ENCODE measurements around the gene CYP26B1.

DNA sequence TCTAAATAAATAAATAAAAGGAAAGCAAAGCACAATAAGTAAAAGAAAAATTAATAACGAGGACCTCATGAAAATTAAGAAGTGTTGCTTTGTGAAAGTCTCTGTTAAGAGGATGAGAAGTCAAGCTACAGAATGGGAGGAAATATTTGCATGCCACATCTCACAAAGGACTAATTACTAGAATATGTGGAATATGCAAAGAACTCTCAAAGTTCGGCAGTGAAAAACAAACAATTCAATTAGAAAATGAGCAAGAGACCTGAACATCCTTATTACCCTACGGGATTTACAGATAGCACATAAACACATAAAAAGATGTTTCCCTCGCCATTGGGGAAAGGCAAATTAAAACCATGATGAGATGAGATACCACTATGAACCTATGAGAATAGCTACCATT is 23.3 kb downstream of the CYP26B1 start:
- TF ChIP-seq, protein P1, sequence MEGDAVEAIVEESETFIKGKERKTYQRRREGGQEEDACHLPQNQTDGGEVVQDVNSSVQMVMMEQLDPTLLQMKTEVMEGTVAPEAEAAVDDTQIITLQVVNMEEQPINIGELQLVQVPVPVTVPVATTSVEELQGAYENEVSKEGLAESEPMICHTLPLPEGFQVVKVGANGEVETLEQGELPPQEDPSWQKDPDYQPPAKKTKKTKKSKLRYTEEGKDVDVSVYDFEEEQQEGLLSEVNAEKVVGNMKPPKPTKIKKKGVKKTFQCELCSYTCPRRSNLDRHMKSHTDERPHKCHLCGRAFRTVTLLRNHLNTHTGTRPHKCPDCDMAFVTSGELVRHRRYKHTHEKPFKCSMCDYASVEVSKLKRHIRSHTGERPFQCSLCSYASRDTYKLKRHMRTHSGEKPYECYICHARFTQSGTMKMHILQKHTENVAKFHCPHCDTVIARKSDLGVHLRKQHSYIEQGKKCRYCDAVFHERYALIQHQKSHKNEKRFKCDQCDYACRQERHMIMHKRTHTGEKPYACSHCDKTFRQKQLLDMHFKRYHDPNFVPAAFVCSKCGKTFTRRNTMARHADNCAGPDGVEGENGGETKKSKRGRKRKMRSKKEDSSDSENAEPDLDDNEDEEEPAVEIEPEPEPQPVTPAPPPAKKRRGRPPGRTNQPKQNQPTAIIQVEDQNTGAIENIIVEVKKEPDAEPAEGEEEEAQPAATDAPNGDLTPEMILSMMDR (conservative IDR thresholded peaks at IDR 0.05 in 1 of 2, IDR thresholded peaks at IDR 0.05 in 1 of 2; ENCODE audit: extremely low read depth in 1 of 2, insufficient read depth in 1 of 2, low read depth in 1 of 2, low read length in 2 of 2) = no peak
- TF ChIP-seq EZH2 (IDR thresholded peaks at IDR 0.05; ENCODE audit: borderline replicate concordance, low read length) = no peak
